HepG2 (cell line): ENCODE results near the gene JMJD6. TPM values are rescaled to one million over a fixed set of nuclear protein-coding genes. Genes with fewer than 3 reads are reported as not detected.

ENCODE experiments used
- FUBP1 ChIP-seq: sonication (generic); formaldehyde crosslinking; IDR thresholded peaks from 2 replicates; pipeline ENCODE4 v1.5.1; 2020; ENCODE audit warnings: missing genetic modification reagents, mild to moderate bottlenecking, borderline replicate concordance
- GLMP ChIP-seq: sonication (generic); formaldehyde crosslinking; IDR thresholded peaks from 2 replicates; pipeline ENCODE4 v1.9.0; 2021; ENCODE audit warnings: missing genetic modification reagents, mild to moderate bottlenecking, borderline replicate concordance
- GPN1 ChIP-seq: sonication (generic); formaldehyde crosslinking; IDR thresholded peaks from 2 replicates; pipeline ENCODE4 v1.5.1; 2020; ENCODE audit warnings: missing genetic modification reagents, borderline replicate concordance
- HMGA1 ChIP-seq: sonication (generic); formaldehyde crosslinking; conservative IDR thresholded peaks from 2 replicates; pipeline ENCODE4 v1.4.0; 2020; ENCODE audit warnings: missing genetic modification reagents
- HMGXB3 ChIP-seq: sonication (generic); formaldehyde crosslinking; IDR thresholded peaks from 2 replicates; pipeline ENCODE4 v1.4.0; 2020; ENCODE audit warnings: missing genetic modification reagents, borderline replicate concordance
- POLR2AphosphoS2 ChIP-seq: IDR thresholded peaks from 2 replicates; pipeline ENCODE4 v1.6.1; 2011; ENCODE audit warnings: low read depth, low read length, improper control_type of control experiment
- ZBTB21 ChIP-seq: sonication (generic); formaldehyde crosslinking; IDR thresholded peaks from 2 replicates; pipeline ENCODE4 v1.4.0; 2020; ENCODE audit warnings: missing genetic modification reagents
- ZBTB38 ChIP-seq: sonication (generic); formaldehyde crosslinking; IDR thresholded peaks from 2 replicates; pipeline ENCODE4 v1.5.1; 2020; ENCODE audit warnings: mild to moderate bottlenecking, missing genetic modification reagents
- ZHX2 ChIP-seq, 2 experiments: sonication (generic) in 1 of 2; formaldehyde crosslinking in 1 of 2; IDR thresholded peaks; 2 replicates each; pipeline versions ENCODE4 v1.6.1 to v1.9.0; 2014 to 2022; ENCODE audit warnings: antibody characterized with exemption in 1 of 2, borderline replicate concordance in 1 of 2, inconsistent platforms in 1 of 2, low read depth in 1 of 2, missing genetic modification reagents in 1 of 2
- ZNF121 ChIP-seq: sonication (generic); formaldehyde crosslinking; IDR thresholded peaks from 2 replicates; pipeline ENCODE4 v1.5.0; 2020; ENCODE audit warnings: mild to moderate bottlenecking, missing genetic modification reagents
- ZNF629 ChIP-seq: sonication (generic); formaldehyde crosslinking; conservative IDR thresholded peaks from 2 replicates; pipeline ENCODE4 v1.5.0; 2020; ENCODE audit warnings: missing genetic modification reagents
- polyA plus RNA-seq, 8 experiments: library from polyadenylated mRNA; depleted of rRNA in 3 of 8; stranded (reverse) in 7 of 8; unstranded in 1 of 8; fragments of >200 nt; fragmentation: Illumina TruSeq in 4 of 8; extraction: Trizol in 4 of 8; gene quantifications; 2 replicates each; pipeline versions ENCODE4 v1.2.1 to v1.2.3, GENCODE V29; 2011 to 2016; ENCODE audit warnings: low read depth in 4 of 8, missing spikeins in 1 of 8, mixed read lengths in 1 of 8; ENCODE audit not compliant: insufficient read depth in 1 of 8
- total RNA-seq, 5 experiments: library from RNA; depleted of rRNA; stranded (reverse); fragments of >200 nt; fragmentation: Illumina TruSeq; extraction: Trizol; gene quantifications; 2 replicates each; pipeline ENCODE4 v1.2.3, GENCODE V29; 2016; ENCODE audit warnings: low read depth in 1 of 5

The JMJD6 gene
- total and polyA plus RNA-seq, 2 of the 13 experiments (the other 11 are each of a cell fraction or from before 2014, with no cell fraction given) = 33.6 to 41.0 TPM

GRCh38 chr17:76725580-76726230 lies 701 bp downstream of the JMJD6 start (continued):
- TF ChIP-seq FUBP1 (CRISPR knock-in tag) (no peak), HMGXB3 (CRISPR knock-in tag) (no peak), ZHX2 (IDR thresholded peaks at IDR 0.05; ENCODE audit: low read depth) (peak; percentile 76; the same call in 1 of the 2 replicates), ZHX2 (CRISPR knock-in tag; IDR thresholded peaks at IDR 0.05; ENCODE audit: borderline replicate concordance) (no peak), GLMP (CRISPR knock-in tag) (no peak), GPN1 (CRISPR knock-in tag) (no peak), ZNF629 (CRISPR knock-in tag) (no peak), ZNF121 (no peak), ZBTB21 (CRISPR knock-in tag) (no peak), HMGA1 (no peak), ZBTB38 (no peak), POLR2AphosphoS2 (no peak)
